Measurements from ENCODE around the gene ING5. TPM values are rescaled to one million over a fixed set of nuclear protein-coding genes. Genes with fewer than 3 reads are reported as not detected.

Gene ING5
- total RNA-seq, 6 experiments from 2014 or later: 18.7 to 20.0 (median 19.5) TPM

DNA sequence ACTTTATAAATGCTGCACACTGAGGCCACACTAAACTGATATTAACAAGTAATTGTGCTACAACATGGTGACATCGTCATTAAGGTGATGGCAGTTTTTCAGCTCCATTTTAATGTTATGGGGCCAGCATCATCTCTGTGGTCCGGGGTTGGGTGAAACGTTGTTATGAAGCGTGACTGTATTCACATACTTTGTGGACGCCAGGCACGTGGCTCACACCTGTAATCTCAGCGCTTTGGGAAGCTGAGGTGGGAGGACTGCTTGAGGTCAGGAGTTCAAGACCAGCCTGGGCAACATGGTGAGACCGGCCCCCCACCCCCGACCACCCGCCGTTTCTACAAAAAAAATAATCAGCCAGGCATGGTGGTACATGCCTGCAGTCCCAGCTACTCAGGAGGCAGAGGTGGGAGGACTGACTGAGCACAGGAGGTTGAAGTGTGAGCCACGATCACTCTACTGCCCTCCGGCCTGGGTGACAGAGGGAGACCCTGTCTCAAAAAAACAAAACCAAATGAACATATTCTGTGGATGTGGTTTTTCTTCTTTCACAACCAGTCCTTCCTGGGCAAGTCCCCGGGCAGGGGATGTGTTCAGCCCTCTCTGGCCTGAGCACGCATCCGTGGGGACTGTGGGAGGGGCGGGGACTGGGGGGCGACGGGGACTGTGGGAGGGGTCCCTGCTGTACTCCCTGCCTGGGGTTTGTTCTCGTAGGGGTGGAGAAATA is 61.9 kb downstream of the ING5 start:
- no peak overlapping the region for H3K4me3 Mint-ChIP-seq
- H3K4me1 Mint-ChIP-seq (ENCODE audit: low read depth): no peaks in the 10 kb centered on the region
- H3K9me3 Mint-ChIP-seq: peaks cover 9% of the 10 kb centered on the region
- H3K36me3 Mint-ChIP-seq (ENCODE audit: low read depth): peaks cover 15% of the 10 kb centered on the region
- TF ChIP-seq, protein P1, sequence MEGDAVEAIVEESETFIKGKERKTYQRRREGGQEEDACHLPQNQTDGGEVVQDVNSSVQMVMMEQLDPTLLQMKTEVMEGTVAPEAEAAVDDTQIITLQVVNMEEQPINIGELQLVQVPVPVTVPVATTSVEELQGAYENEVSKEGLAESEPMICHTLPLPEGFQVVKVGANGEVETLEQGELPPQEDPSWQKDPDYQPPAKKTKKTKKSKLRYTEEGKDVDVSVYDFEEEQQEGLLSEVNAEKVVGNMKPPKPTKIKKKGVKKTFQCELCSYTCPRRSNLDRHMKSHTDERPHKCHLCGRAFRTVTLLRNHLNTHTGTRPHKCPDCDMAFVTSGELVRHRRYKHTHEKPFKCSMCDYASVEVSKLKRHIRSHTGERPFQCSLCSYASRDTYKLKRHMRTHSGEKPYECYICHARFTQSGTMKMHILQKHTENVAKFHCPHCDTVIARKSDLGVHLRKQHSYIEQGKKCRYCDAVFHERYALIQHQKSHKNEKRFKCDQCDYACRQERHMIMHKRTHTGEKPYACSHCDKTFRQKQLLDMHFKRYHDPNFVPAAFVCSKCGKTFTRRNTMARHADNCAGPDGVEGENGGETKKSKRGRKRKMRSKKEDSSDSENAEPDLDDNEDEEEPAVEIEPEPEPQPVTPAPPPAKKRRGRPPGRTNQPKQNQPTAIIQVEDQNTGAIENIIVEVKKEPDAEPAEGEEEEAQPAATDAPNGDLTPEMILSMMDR (IDR thresholded peaks at IDR 0.05): no peak
- peaks cover 3% of the 10 kb centered on the region for H3K27me3 Mint-ChIP-seq (ENCODE audit: insufficient read depth)
- no peak overlapping the region for H3K27ac Mint-ChIP-seq
- DNase-seq: no peak

GRCh38 chr2:241764275-241765241 is 62.7 kb downstream of the ING5 start:
- Mint-ChIP-seq H3K4me3 (no peak overlapping the region), H3K4me1 (ENCODE audit: low read depth) (no peaks in the 10 kb centered on the region), H3K36me3 (ENCODE audit: low read depth) (peaks cover 10% of the 10 kb centered on the region), H3K9me3 (peaks cover 8% of the 10 kb centered on the region), H3K27ac (no peak overlapping the region), H3K27me3 (ENCODE audit: insufficient read depth) (peaks cover 3% of the 10 kb centered on the region)
- TF ChIP-seq, protein P1 (IDR thresholded peaks at IDR 0.05): no peak
- no peak for DNase-seq

- TF ChIP-seq, protein P1 (IDR thresholded peaks at IDR 0.05): no peak
- Mint-ChIP-seq H3K9me3 (no peaks in the 10 kb centered on the region), H3K27me3 (ENCODE audit: insufficient read depth) (peaks cover 1% of the 10 kb centered on the region; the same call in 1 of the 2 replicates), H3K4me3 (no peak overlapping the region), H3K4me1 (ENCODE audit: low read depth) (no peaks in the 10 kb centered on the region), H3K27ac (no peak overlapping the region), H3K36me3 (ENCODE audit: low read depth) (no peaks in the 10 kb centered on the region)
- no peak for DNase-seq
Observed at GRCh38 chr2:241767464-241768250, 65.8 kb downstream of the ING5 start.

DNA sequence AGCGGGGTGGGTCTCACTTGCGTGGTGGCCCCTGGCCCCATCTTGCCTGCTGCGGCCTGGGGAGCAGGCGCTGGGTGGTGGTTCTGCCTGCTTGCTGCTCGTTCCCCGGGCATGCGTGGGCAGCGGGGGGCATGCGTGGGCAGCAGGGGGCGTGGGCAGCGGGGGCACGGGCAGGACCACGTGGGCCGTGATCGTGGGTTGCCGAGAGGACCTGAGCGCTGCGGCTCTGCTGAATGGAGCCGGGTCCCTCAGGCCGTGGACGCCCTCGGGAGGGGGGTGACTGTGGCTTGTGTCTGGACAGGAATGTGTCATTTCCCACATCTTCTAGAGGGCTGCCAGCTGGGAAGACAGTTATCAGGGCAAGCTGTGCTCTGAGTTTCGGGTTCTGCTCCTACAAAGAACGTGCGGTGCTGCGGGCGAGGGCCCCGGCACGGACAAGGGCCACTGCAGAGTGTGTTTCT is 66.4 kb downstream of the ING5 start:
- TF ChIP-seq, protein P1 (IDR thresholded peaks at IDR 0.05): no peak
- H3K27ac Mint-ChIP-seq: no peak overlapping the region

DNA sequence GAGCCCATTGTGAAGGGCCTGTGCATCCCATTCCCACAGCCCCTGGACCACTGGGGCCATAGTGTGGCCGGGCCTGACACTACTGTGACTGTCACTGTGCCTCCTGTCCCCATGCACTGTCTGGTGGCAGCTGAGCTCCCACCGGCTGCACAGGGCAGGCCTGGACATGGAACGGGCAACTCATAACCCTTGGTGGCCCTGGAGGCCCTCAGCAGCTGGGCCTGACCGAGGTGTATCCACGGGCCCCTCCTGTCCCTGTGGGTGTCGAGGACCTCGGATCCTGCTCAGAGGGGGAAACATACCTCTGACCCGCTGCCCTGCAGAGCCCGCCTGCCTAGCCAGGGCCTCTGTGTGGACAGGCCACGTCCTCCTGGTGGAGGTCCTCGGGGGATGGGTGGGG is 67.0 kb downstream of the ING5 start:
- TF ChIP-seq, protein P1 (IDR thresholded peaks at IDR 0.05): no peak
- no peaks in the 10 kb centered on the region for H3K4me1 Mint-ChIP-seq (ENCODE audit: low read depth)
- H3K4me3 Mint-ChIP-seq: no peak overlapping the region

More for the DNA sequence above, 66.4 kb downstream of the ING5 start:
- H3K27me3 Mint-ChIP-seq (ENCODE audit: insufficient read depth): peaks cover 1% of the 10 kb centered on the region; the same call in 1 of the 2 replicates
- no peak for DNase-seq
- H3K9me3 Mint-ChIP-seq: no peaks in the 10 kb centered on the region
- H3K4me1 Mint-ChIP-seq (ENCODE audit: low read depth): no peaks in the 10 kb centered on the region
- no peak overlapping the region for H3K4me3 Mint-ChIP-seq
- no peaks in the 10 kb centered on the region for H3K36me3 Mint-ChIP-seq (ENCODE audit: low read depth)

More for the DNA sequence above, 67.0 kb downstream of the ING5 start:
- no peak for DNase-seq
- Mint-ChIP-seq H3K27me3 (ENCODE audit: insufficient read depth) (peaks cover 1% of the 10 kb centered on the region; the same call in 1 of the 2 replicates), H3K9me3 (no peaks in the 10 kb centered on the region), H3K36me3 (ENCODE audit: low read depth) (no peaks in the 10 kb centered on the region), H3K27ac (no peak overlapping the region)
